Mesenchymal stem cell (in vitro differentiated cells and primary cell): ENCODE measurements around the gene RARB.

Experiments used
- DNase-seq: peaks from one replicate; pipeline ENCODE4 v3.0.0-alpha.2; 2013
- H2AFZ ChIP-seq: one replicate; pipeline ENCODE4 v1.6.1; 2013; ENCODE audit warnings: low read depth, mild to moderate bottlenecking, control low read depth, inconsistent platforms, low read length, moderate library complexity
- H2AK5ac ChIP-seq: 2 replicates; pipeline ENCODE4 v1.6.1; 2013; ENCODE audit warnings: low read length, moderate library complexity, mild to moderate bottlenecking, inconsistent platforms; ENCODE audit not compliant: severe bottlenecking
- H2BK120ac ChIP-seq: one replicate; pipeline ENCODE4 v1.6.1; 2013; ENCODE audit warnings: low read depth, mild to moderate bottlenecking, inconsistent platforms, low read length, moderate library complexity
- H2BK12ac ChIP-seq, 2 experiments: one replicate each; pipeline ENCODE4 v1.6.1; 2013; ENCODE audit warnings: inconsistent platforms in 2 of 2, low read length in 2 of 2, mild to moderate bottlenecking in 2 of 2, moderate library complexity in 2 of 2, control low read depth in 1 of 2
- H2BK15ac ChIP-seq: one replicate; pipeline ENCODE4 v1.6.1; 2013; ENCODE audit warnings: mild to moderate bottlenecking, low read depth, inconsistent platforms; ENCODE audit not compliant: poor library complexity, severe bottlenecking
- H2BK5ac ChIP-seq: 2 replicates; pipeline ENCODE4 v1.6.1; 2013; ENCODE audit warnings: low read depth, mild to moderate bottlenecking, low read length, control low read depth, inconsistent platforms; ENCODE audit not compliant: poor library complexity, severe bottlenecking
- H3K14ac ChIP-seq, 2 experiments: one replicate each; pipeline ENCODE4 v1.6.1; 2013; ENCODE audit warnings: inconsistent platforms in 2 of 2, low read length in 2 of 2, control low read depth in 1 of 2, mild to moderate bottlenecking in 1 of 2, moderate library complexity in 1 of 2
- H3K18ac ChIP-seq, 2 experiments: one replicate each; pipeline ENCODE4 v1.6.1; 2013; ENCODE audit warnings: inconsistent platforms in 2 of 2, low read length in 2 of 2, control low read depth in 1 of 2, low read depth in 1 of 2, mild to moderate bottlenecking in 1 of 2
- H3K23ac ChIP-seq, 2 experiments: one replicate each; pipeline ENCODE4 v1.6.1; 2013; ENCODE audit warnings: inconsistent platforms in 2 of 2, low read length in 2 of 2, mild to moderate bottlenecking in 2 of 2, moderate library complexity in 2 of 2, control low read depth in 1 of 2
- H3K27ac ChIP-seq: 2 replicates; pipeline ENCODE4 v1.5.1; 2013; ENCODE audit warnings: mild to moderate bottlenecking, moderate library complexity, low read length, control low read depth, inconsistent platforms; ENCODE audit not compliant: poor library complexity, severe bottlenecking
- H3K27me3 ChIP-seq, 2 experiments: 2 replicates each; pipeline versions ENCODE4 v1.6.1 to v1.7.0; 2013; ENCODE audit warnings: low read length in 2 of 2, mild to moderate bottlenecking in 2 of 2, moderate library complexity in 2 of 2, control low read depth in 1 of 2, inconsistent platforms in 1 of 2; ENCODE audit not compliant: control insufficient read depth in 1 of 2, insufficient read depth in 1 of 2
- H3K36me3 ChIP-seq, 2 experiments: 2 replicates each; pipeline versions ENCODE4 v1.6.1 to v1.7.0; 2013; ENCODE audit warnings: low read length in 2 of 2, control low read depth in 1 of 2, inconsistent platforms in 1 of 2, low read depth in 1 of 2, mild to moderate bottlenecking in 1 of 2; ENCODE audit not compliant: insufficient read depth in 2 of 2, control insufficient read depth in 1 of 2
- H3K4ac ChIP-seq, 2 experiments: one replicate each; pipeline ENCODE4 v1.6.1; 2013; ENCODE audit warnings: inconsistent platforms in 2 of 2, low read length in 2 of 2, mild to moderate bottlenecking in 2 of 2, moderate library complexity in 2 of 2, control low read depth in 1 of 2, low read depth in 1 of 2
- H3K4me1 ChIP-seq: 2 replicates; pipeline ENCODE4 v1.6.1; 2013; ENCODE audit warnings: low read depth, low read length, control low read depth; ENCODE audit not compliant: control insufficient read depth, insufficient read depth
- H3K4me2 ChIP-seq: 2 replicates; pipeline ENCODE4 v1.6.1; 2013; ENCODE audit warnings: low read length, mild to moderate bottlenecking, inconsistent platforms; ENCODE audit not compliant: poor library complexity, severe bottlenecking
- H3K4me3 ChIP-seq, 2 experiments: 2 replicates each; pipeline versions ENCODE4 v1.5.1 to v1.7.0; 2013; ENCODE audit warnings: low read length in 2 of 2, mild to moderate bottlenecking in 2 of 2, control low read depth in 1 of 2, low read depth in 1 of 2; ENCODE audit not compliant: insufficient read depth in 1 of 2
- H3K79me1 ChIP-seq: replicated peaks from 2 replicates; pipeline ENCODE4 v1.6.1; 2013; ENCODE audit warnings: mild to moderate bottlenecking, control low read depth, low read length, inconsistent platforms; ENCODE audit not compliant: poor library complexity, severe bottlenecking
- H3K9ac ChIP-seq: 2 replicates; pipeline ENCODE4 v1.7.0; 2013; ENCODE audit warnings: mild to moderate bottlenecking, low read length, moderate library complexity
- H3K9me3 ChIP-seq: 2 replicates; pipeline ENCODE4 v1.7.0; 2013; ENCODE audit warnings: mild to moderate bottlenecking, low read length; ENCODE audit not compliant: control insufficient read depth
- H4K8ac ChIP-seq: one replicate; pipeline ENCODE4 v1.6.1; 2013; ENCODE audit warnings: inconsistent platforms, mild to moderate bottlenecking, low read length, moderate library complexity
- H4K91ac ChIP-seq: one replicate; pipeline ENCODE4 v1.6.1; 2013; ENCODE audit warnings: mild to moderate bottlenecking, low read length, inconsistent platforms
- WGBS: methylation state at CpG from one replicate; pipeline ENCODE4 v1.1.7; 2013; ENCODE audit warnings: mixed read lengths; 5-methylcytosine and 5-hydroxymethylcytosine counted together

Gene RARB

DNA sequence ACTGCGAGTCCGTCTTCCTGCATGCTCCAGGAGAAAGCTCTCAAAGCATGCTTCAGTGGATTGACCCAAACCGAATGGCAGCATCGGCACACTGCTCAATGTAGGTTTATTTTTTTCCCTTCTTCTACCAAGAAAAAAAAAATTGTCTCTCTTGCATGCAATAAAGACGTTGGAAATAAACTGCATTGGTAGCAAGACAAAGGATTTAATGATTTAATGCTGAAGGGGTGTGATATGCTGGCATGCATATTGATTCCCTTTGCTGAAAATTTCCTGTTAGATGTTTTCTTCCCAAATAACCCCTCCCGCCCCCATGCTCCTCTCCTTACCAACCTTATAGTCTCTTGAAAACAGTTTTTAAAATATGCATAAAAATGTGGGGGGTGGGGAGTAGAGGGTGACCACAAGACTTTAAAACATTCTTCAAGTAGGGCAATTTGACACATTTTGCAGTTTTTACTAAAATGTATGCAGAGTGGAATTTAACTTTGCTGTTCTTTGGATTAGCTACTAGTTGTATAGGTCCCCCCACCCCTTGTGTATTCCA lies 799 bp downstream of the RARB start:
- Histone ChIP-seq H4K8ac (no peak overlapping the region), H4K91ac (no peak overlapping the region), H3K23ac (no peak overlapping the region), H3K18ac (no peak overlapping the region), H3K4me1 (peaks cover 12% of the 10 kb centered on the region), H2AFZ (no peak overlapping the region), H3K4ac (no peak overlapping the region), H3K4me3 (peak overlapping the region in 1 of 2 experiments; percentile 78), H3K14ac (no peak overlapping the region), H2BK15ac (no peak overlapping the region), H3K9me3 (no peaks in the 10 kb centered on the region), H3K36me3 (no peaks in the 10 kb centered on the region), H3K9ac (peak overlapping the region; percentile 77), H2BK5ac (no peak overlapping the region), H2AK5ac (no peak overlapping the region), H3K4me2 (no peak overlapping the region), H3K79me1 (no peaks in the 10 kb centered on the region), H2BK120ac (no peak overlapping the region), H2BK12ac (no peak overlapping the region), H3K27ac (peak overlapping the region; percentile 62), H3K27me3 (no peaks in the 10 kb centered on the region)
- no peak for DNase-seq
- 35% methylated on average over 2 of the region's 6 CpGs for WGBS

DNA sequence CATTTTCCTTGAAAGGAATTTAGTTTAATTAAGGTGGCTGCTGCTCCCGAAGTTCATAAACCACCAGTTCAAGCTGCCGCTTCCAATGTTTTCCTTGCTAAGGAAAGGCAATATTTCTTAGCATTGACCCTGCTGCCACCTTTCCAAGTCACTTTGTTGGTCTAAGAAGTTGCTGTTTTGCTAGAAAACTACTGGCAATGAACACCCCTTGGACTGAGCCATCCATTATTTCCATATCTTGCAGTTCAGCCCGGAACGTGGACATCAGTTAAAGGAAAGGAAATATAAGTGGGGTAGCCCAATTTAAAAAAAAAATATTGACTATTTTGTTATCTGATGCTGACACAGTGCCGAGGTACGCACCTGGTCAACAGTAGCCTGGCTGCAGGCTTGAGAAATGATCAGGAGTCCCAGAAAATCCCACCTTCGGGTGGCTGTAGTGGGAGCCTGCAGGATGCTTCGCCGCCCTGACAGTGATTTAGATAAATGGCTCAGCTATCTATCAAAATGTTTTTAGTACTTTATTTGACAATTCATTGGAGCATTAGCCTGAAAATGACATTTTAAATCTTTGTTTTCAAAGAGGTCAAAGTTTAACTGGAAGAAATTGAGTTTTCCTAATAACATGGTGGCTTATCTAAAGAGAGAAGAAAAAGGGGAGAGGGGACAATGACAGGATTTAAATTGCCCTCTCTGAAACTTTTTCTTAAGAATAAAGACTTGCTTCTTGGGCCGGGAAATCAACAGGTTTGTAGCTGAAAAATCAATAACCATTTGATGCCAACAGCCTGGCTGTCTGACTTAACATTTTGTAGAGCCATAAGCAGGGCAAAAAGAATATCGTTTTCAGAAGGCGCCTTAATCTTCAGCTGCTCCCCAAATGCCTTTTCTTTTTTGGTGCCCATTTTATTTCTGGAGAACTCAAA lies 1.6 kb downstream of the RARB start:
- DNase-seq, result peak; percentile 13
- Histone ChIP-seq H4K91ac (no peak overlapping the region), H3K4me2 (no peak overlapping the region), H3K23ac (no peak overlapping the region), H4K8ac (no peak overlapping the region), H2AFZ (no peak overlapping the region), H3K18ac (no peak overlapping the region), H3K4ac (no peak overlapping the region), H3K27me3 (no peaks in the 10 kb centered on the region), H2AK5ac (no peak overlapping the region), H2BK15ac (no peak overlapping the region), H3K4me1 (peaks cover 7% of the 10 kb centered on the region), H2BK120ac (no peak overlapping the region), H3K14ac (no peak overlapping the region), H2BK5ac (no peak overlapping the region), H3K79me1 (no peaks in the 10 kb centered on the region), H3K9ac (no peak overlapping the region), H3K4me3 (no peak overlapping the region), H3K27ac (no peak overlapping the region), H2BK12ac (no peak overlapping the region), H3K36me3 (no peaks in the 10 kb centered on the region), H3K9me3 (no peaks in the 10 kb centered on the region)
- WGBS, result 50% methylated on average over 8 of the region's 12 CpGs

DNA sequence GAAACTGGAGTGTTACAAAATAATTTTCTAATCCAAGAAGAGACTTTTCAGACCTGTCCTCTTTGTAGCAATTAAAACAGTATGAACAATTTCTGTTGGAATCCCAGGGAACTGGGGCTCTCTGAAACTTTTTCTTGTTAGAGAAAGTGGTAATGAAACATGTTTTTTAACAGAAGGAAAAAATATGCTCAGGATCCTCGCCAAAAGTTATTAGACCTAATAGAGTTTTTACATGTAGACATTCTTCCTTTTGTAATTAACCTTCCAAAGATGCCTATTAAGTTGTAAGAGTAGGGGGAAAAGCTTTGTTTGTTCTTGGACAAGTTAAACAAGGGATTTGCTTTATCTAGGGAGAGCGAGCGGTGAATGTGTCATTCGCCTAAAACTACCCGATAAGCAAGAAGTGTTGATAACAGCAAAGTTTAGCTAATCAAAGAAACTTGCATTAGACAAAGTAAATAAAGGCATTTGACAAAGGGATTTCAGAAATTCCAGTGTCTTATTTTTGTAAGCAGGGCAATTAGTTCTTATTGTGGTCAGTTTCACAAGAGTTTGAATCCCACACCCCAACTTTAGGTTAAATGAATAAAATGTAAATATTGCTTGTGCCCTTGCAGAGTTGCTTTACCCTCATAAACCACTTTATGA lies 2.3 kb downstream of the RARB start:
- no peak overlapping the region for H3K23ac ChIP-seq
- H4K8ac ChIP-seq, result no peak overlapping the region
- H2BK12ac ChIP-seq, result no peak overlapping the region
- H2AK5ac ChIP-seq, result no peak overlapping the region
- peak; percentile 28 for DNase-seq
- no peak overlapping the region for H2BK5ac ChIP-seq
- H3K4me3 ChIP-seq, result no peak overlapping the region
- no peaks in the 10 kb centered on the region for H3K9me3 ChIP-seq
- WGBS, result 44% methylated on average over 4 of the region's 5 CpGs
- H3K36me3 ChIP-seq, result no peaks in the 10 kb centered on the region
- no peaks in the 10 kb centered on the region for H3K79me1 ChIP-seq
- no peak overlapping the region for H4K91ac ChIP-seq
- no peaks in the 10 kb centered on the region for H3K27me3 ChIP-seq
- no peak overlapping the region for H3K27ac ChIP-seq
- H2AFZ ChIP-seq, result no peak overlapping the region
- no peak overlapping the region for H3K18ac ChIP-seq
- H3K9ac ChIP-seq, result no peak overlapping the region
- no peak overlapping the region for H3K4ac ChIP-seq
- H2BK120ac ChIP-seq, result no peak overlapping the region
- no peak overlapping the region for H3K4me2 ChIP-seq
- H2BK15ac ChIP-seq, result no peak overlapping the region
- no peak overlapping the region for H3K14ac ChIP-seq
- peaks cover 7% of the 10 kb centered on the region for H3K4me1 ChIP-seq
